H1 (cell line): ENCODE results near the gene COL25A1. TPM values are rescaled to one million over a fixed set of nuclear protein-coding genes. Genes with fewer than 3 reads are reported as not detected.

Experiments
- YY1 ChIP-seq: IDR thresholded peaks from 2 replicates; pipeline ENCODE4 v1.6.1; 2011; ENCODE audit warnings: low read depth, mild to moderate bottlenecking, low read length
- polyA plus RNA-seq, 7 experiments: library from polyadenylated mRNA; depleted of rRNA in 3 of 7; stranded (reverse) in 5 of 7; unstranded in 2 of 7; fragments of >200 nt in 5 of 7; fragments of 200-250 nt in 2 of 7; gene quantifications; 1 replicate in 5 of 7; 2 replicates in 1 of 7; 4 replicates in 1 of 7; pipeline versions ENCODE4 v1.2.1 to v1.2.3, GENCODE V29; 2011 to 2013; ENCODE audit warnings: missing spikeins in 2 of 7, mixed read lengths in 2 of 7
- total RNA-seq: library from RNA; stranded (reverse); fragmentation: NEBNext Ultra II Directional; extraction: Animal tissue kit (Norgen Biotek cat#: 25700); gene quantifications from 2 replicates; pipeline ENCODE4 v1.2.1, GENCODE V29; 2021
- TF ChIP-seq, protein P1 (sequence below): fragments of 300-600 bp; sonication (generic); IDR thresholded peaks from 2 replicates; pipeline ENCODE4 v1.7.1; 2012; ENCODE audit warnings: low read length, moderate library complexity, mild to moderate bottlenecking, inconsistent platforms; ENCODE audit not compliant: insufficient replicate concordance

Gene COL25A1
- total and polyA plus RNA-seq, 2 of the 8 experiments (the other 6 are each of a cell fraction or from before 2014, with no cell fraction given) = 1.1 to 8.3 TPM

DNA sequence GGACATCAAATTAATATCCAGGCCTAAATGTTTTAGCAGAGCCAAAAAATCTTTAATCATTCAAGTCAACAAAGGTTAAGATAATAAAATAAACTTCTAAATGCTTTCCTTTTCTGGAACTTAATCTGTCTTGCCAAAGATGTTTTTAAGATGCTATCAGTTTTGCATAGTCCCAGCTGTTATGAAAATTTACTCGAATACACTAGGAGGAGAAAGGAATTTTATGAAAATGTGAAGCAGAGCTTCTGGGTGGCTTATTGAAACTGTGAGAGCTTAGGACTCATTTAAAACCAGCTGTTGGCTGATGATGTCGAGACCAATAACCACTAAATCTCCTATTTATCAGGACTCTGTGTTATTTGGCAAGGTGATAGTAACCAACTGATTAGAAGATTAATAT lies 337.4 kb downstream of the COL25A1 start (continued):
- TF ChIP-seq, protein P1, sequence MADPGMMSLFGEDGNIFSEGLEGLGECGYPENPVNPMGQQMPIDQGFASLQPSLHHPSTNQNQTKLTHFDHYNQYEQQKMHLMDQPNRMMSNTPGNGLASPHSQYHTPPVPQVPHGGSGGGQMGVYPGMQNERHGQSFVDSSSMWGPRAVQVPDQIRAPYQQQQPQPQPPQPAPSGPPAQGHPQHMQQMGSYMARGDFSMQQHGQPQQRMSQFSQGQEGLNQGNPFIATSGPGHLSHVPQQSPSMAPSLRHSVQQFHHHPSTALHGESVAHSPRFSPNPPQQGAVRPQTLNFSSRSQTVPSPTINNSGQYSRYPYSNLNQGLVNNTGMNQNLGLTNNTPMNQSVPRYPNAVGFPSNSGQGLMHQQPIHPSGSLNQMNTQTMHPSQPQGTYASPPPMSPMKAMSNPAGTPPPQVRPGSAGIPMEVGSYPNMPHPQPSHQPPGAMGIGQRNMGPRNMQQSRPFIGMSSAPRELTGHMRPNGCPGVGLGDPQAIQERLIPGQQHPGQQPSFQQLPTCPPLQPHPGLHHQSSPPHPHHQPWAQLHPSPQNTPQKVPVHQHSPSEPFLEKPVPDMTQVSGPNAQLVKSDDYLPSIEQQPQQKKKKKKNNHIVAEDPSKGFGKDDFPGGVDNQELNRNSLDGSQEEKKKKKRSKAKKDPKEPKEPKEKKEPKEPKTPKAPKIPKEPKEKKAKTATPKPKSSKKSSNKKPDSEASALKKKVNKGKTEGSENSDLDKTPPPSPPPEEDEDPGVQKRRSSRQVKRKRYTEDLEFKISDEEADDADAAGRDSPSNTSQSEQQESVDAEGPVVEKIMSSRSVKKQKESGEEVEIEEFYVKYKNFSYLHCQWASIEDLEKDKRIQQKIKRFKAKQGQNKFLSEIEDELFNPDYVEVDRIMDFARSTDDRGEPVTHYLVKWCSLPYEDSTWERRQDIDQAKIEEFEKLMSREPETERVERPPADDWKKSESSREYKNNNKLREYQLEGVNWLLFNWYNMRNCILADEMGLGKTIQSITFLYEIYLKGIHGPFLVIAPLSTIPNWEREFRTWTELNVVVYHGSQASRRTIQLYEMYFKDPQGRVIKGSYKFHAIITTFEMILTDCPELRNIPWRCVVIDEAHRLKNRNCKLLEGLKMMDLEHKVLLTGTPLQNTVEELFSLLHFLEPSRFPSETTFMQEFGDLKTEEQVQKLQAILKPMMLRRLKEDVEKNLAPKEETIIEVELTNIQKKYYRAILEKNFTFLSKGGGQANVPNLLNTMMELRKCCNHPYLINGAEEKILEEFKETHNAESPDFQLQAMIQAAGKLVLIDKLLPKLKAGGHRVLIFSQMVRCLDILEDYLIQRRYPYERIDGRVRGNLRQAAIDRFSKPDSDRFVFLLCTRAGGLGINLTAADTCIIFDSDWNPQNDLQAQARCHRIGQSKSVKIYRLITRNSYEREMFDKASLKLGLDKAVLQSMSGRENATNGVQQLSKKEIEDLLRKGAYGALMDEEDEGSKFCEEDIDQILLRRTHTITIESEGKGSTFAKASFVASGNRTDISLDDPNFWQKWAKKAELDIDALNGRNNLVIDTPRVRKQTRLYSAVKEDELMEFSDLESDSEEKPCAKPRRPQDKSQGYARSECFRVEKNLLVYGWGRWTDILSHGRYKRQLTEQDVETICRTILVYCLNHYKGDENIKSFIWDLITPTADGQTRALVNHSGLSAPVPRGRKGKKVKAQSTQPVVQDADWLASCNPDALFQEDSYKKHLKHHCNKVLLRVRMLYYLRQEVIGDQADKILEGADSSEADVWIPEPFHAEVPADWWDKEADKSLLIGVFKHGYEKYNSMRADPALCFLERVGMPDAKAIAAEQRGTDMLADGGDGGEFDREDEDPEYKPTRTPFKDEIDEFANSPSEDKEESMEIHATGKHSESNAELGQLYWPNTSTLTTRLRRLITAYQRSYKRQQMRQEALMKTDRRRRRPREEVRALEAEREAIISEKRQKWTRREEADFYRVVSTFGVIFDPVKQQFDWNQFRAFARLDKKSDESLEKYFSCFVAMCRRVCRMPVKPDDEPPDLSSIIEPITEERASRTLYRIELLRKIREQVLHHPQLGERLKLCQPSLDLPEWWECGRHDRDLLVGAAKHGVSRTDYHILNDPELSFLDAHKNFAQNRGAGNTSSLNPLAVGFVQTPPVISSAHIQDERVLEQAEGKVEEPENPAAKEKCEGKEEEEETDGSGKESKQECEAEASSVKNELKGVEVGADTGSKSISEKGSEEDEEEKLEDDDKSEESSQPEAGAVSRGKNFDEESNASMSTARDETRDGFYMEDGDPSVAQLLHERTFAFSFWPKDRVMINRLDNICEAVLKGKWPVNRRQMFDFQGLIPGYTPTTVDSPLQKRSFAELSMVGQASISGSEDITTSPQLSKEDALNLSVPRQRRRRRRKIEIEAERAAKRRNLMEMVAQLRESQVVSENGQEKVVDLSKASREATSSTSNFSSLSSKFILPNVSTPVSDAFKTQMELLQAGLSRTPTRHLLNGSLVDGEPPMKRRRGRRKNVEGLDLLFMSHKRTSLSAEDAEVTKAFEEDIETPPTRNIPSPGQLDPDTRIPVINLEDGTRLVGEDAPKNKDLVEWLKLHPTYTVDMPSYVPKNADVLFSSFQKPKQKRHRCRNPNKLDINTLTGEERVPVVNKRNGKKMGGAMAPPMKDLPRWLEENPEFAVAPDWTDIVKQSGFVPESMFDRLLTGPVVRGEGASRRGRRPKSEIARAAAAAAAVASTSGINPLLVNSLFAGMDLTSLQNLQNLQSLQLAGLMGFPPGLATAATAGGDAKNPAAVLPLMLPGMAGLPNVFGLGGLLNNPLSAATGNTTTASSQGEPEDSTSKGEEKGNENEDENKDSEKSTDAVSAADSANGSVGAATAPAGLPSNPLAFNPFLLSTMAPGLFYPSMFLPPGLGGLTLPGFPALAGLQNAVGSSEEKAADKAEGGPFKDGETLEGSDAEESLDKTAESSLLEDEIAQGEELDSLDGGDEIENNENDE = no peak
- TF ChIP-seq YY1 = no peak
